Liver (tissue), 3 donors: Measurements from ENCODE around the gene DPH3.

Source experiments
- EGR1 ChIP-seq, 2 donors: IDR thresholded peaks; 2 replicates each; pipeline ENCODE4 v1.6.1; 2016 to 2018; ENCODE audit warnings: antibody characterized with exemption in 2 of 2, low read depth in 2 of 2
- FOXA2 ChIP-seq: IDR thresholded peaks from 2 replicates; pipeline ENCODE4 v1.6.1; 2016; ENCODE audit warnings: antibody characterized with exemption
- HNF4A ChIP-seq, 2 donors: conservative IDR thresholded peaks; 2 replicates each; pipeline ENCODE4 v1.6.1; 2016; ENCODE audit warnings: antibody characterized with exemption in 2 of 2, mild to moderate bottlenecking in 2 of 2
- NR2F2 ChIP-seq: IDR thresholded peaks from 2 replicates; pipeline ENCODE4 v1.6.1; 2016; ENCODE audit warnings: antibody characterized with exemption
- TF ChIP-seq, protein P1 (sequence below): fragments of 150-350 bp; IDR thresholded peaks from 2 replicates; pipeline ENCODE4 v1.5.1; 2017; ENCODE audit warnings: improper control_type of control experiment, low read depth, low read length; ENCODE audit not compliant: missing input control
- TF ChIP-seq, protein P2 (sequence below): IDR thresholded peaks from 2 replicates; pipeline ENCODE4 v1.6.1; 2016; ENCODE audit warnings: antibody characterized with exemption
- donor health status: healthy.
- donor health status: healthy.

DNA sequence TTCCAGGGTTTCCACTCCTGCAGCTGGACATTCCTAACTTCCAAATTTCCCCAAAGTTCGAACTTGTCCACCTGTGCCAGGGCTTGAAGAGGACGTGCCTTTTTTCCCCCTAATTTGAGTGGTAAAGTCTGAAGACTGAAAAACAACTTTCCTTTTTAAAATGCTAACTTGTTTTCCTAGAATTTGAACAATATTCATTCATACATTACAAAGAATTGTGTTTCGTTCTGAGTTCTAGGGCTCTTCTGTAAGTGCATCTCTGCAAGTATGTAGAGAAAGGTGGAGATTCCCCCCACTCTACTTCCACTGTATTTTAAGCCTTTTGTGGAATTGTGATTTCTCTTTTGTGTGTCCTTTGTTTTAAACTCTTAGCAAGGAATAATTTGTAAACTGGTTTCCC lies 9.4 kb downstream of the DPH3 start:
- TF ChIP-seq EGR1 (IDR thresholded peaks at IDR 0.05; ENCODE audit: low read depth in 2 of 2) (no peak), FOXA2 (no peak), NR2F2 (no peak), HNF4A (conservative IDR thresholded peaks at IDR 0.05) (no peak)
- TF ChIP-seq, protein P1, sequence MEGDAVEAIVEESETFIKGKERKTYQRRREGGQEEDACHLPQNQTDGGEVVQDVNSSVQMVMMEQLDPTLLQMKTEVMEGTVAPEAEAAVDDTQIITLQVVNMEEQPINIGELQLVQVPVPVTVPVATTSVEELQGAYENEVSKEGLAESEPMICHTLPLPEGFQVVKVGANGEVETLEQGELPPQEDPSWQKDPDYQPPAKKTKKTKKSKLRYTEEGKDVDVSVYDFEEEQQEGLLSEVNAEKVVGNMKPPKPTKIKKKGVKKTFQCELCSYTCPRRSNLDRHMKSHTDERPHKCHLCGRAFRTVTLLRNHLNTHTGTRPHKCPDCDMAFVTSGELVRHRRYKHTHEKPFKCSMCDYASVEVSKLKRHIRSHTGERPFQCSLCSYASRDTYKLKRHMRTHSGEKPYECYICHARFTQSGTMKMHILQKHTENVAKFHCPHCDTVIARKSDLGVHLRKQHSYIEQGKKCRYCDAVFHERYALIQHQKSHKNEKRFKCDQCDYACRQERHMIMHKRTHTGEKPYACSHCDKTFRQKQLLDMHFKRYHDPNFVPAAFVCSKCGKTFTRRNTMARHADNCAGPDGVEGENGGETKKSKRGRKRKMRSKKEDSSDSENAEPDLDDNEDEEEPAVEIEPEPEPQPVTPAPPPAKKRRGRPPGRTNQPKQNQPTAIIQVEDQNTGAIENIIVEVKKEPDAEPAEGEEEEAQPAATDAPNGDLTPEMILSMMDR, result no peak
- TF ChIP-seq, protein P2, sequence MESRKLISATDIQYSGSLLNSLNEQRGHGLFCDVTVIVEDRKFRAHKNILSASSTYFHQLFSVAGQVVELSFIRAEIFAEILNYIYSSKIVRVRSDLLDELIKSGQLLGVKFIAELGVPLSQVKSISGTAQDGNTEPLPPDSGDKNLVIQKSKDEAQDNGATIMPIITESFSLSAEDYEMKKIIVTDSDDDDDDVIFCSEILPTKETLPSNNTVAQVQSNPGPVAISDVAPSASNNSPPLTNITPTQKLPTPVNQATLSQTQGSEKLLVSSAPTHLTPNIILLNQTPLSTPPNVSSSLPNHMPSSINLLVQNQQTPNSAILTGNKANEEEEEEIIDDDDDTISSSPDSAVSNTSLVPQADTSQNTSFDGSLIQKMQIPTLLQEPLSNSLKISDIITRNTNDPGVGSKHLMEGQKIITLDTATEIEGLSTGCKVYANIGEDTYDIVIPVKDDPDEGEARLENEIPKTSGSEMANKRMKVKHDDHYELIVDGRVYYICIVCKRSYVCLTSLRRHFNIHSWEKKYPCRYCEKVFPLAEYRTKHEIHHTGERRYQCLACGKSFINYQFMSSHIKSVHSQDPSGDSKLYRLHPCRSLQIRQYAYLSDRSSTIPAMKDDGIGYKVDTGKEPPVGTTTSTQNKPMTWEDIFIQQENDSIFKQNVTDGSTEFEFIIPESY, result no peak
